GM21528 (cell line): Measurements from ENCODE around the gene WWOX.

ENCODE experiments used
- ATAC-seq: cut with Tn5 transposase; IDR thresholded peaks from one replicate; pipeline ENCODE4 v1.9.1; 2021; ENCODE audit warnings: mild to moderate bottlenecking, moderate library complexity; ENCODE audit not compliant: unreplicated experiment, low FRiP score

Gene WWOX

DNA sequence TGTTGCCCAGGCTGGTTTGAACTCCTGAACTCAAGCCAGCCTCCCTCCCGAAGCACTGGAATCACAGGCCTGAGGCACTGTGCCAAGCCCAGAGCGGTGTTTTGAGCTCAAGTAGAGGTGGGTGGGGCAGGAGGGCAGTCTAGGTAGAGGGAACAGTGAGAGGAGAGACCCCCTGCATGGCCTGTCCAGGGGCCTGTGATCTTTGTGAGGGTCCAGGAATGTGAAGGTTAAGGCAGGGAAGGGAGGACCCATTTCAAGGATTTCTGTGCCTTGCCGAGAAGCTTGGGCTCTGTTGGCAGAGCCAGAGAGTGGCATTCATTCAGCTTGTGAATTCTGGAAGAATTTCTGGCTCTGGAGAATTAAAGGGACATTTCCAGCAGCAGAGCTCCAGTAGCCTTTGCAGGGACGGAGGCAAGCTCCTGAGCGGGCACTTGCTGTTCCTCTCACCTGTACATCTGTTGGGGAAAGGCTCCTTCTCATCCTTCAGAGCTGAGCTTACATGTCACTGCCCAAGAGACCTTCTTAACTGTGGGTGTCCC is 2.7 kb downstream of the WWOX start:
- no peak for ATAC-seq

DNA sequence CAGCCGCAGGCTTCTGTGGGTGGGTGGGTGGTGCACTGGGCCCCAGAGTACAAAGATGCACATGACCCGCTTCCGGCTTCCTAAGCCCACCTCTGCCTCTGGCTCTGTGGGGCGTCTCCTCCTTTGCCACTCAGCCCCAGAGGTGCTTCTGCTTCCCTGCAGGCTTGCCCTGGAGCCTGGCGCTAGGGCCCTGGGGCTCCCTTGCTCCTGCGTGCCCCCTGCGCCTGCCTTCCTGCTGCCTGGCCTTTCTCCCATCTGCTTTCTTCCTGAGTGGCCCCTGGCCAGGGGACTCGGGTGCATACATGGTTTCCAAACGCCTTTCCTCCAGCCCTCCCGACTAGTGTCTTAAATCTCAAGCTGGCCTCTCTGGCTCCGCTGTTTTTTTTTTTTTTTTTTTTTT is 3.4 kb downstream of the WWOX start:
- no peak for ATAC-seq

- no peak for ATAC-seq
Observed at GRCh38 chr16:78105517-78105916, 6.1 kb downstream of the WWOX start.

GRCh38 chr16:78106686-78107085 is 7.2 kb downstream of the WWOX start:
- ATAC-seq = no peak

DNA sequence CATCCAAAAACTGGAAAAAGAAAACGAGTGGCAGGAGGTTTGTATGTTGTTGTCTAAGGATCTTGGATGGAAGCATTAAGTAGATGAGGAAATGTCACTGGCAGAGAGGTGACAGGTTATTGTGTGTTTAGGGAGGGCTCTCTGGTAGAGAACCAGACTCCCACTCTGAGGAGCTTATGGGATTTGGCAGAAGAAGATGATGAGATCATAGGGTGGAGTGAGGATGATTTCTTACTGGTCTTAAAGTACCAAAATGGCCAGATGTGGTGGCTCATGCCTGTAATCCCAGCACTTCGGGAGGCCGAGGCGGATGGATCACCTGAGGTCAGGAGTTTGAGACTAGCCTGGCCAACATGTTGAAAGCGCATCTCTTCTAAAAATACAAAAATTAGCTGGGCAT is 9.0 kb downstream of the WWOX start:
- ATAC-seq = no peak

DNA sequence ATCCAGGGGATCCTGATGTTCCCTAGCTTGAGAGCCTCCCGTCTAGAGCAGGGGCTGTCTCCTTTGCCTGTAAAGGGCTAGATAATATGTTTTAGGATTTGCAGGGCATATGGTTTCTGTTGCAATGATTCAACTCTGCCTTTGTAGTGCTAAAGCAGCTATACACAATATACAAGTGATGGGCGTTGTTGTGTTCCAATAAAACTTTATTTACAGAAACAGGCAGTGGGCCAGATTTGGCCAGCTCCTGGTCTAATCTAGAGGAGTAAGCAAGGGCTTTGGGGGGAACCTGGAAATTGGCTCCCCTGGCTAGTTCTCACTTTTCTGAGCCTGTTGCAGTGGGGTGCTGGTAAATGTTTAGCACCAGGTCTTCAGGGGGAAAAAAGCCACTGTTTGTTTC is 13.8 kb downstream of the WWOX start:
- ATAC-seq = no peak

- no peak for ATAC-seq
Observed at GRCh38 chr16:78115659-78116058, 16.2 kb downstream of the WWOX start.

DNA sequence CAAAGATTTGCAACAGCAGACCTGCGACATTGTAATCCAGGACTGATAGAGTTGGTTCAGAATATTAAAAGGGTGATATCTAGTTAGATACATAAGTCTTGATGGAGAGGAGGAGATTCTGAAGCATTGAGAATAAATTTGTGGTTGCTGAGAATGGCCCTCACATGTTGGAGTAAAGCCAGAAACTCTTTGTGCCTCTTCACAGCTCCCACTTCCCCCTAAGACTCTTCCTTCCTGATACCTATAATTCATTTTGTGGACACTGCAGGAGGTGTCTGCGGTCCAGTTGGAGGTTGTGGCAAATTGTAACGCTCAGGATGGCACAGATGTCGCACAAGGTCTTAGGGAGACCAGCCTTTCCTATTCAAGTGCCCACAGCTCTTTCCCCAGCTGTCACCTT is 17.5 kb downstream of the WWOX start:
- no peak for ATAC-seq

DNA sequence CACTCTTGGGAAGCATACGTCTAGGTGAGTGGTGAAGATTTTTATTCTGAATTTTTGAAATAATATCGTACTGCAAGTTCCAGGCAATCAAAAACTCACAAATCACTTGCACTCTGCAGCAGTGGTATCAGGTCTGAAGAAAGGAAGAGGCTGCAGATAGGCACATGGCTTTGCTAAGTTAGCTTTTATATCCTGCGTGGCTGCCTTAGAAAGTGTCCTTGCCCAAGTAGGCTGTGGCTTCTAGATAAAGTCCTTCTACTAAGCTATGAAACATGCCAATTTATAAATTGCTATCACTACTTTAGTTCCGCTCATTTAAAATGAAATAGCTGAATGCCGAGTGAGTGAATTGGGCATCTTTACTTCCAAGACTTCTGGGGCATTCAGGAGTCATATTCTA is 17.9 kb downstream of the WWOX start:
- ATAC-seq = no peak

GRCh38 chr16:78118469-78119025 is 19.1 kb downstream of the WWOX start:
- no peak for ATAC-seq

DNA sequence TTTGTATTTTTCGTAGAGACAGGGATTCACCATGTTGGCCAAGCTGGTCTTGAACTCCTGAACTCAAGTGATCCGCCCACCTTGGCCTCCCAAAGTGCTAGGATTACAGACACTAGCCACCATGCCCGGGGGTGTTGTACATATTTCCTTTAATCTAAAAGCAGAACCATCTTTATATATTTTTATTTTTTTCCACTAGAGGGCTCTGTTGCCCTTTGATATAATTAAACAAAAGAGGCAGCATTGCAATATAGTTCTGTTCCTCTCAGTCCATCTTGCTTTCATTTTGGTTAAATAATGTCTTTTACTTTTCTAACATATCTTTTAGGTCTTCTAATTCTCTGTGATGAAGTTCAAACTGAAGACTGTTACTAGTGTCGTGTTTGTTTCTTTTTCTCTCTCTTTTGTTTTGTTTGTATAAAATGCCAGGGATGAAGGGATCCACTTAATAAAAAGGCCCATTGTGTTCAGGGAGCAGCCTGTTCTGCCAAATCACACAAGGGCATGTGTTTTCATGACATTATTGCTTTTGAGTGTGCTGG is 23.4 kb downstream of the WWOX start:
- no peak for ATAC-seq

- no peak for ATAC-seq
Observed at GRCh38 chr16:78125112-78125844, 25.8 kb downstream of the WWOX start.

DNA sequence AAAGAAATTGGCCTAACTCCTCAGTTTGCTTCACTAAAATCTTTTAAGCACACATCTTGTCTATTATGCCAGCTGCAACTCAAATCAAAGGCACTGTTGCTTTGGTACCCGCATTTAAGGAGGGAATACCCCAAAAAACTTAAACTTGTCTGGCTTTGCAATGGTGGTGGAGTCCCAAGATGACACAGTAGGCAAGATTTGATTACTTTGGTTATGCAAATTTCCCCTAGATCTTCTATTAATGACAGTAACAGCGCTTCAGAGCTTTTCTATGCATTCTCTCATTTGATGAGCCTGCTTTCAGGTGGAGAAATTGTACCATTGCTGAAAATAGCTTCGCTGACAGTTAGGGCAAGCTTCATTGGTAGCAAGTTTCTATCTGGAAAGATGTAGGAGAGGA is 27.2 kb downstream of the WWOX start:
- no peak for ATAC-seq

- ATAC-seq = no peak
Observed at GRCh38 chr16:78127130-78127529, 27.7 kb downstream of the WWOX start.

DNA sequence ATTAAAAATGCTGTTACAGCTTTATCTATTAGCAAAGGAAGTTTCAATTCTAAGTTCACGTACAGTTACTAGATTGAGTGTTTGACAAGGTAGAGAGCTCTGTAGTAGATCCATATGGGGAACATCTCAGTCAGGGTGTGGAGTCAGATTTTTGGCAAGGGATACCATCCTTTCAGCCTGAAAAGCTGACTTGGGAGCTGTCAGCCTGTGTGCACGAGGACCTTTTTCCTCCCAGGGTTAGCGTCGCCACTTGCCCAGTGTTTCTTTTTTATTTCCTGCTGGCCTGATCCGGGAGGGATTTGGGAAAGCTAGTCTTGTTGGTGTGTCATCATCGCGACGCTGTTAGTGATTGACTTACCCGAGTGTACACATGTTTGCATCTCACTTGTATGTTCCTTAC is 29.5 kb downstream of the WWOX start:
- ATAC-seq = no peak

GRCh38 chr16:78129349-78129748 is 29.9 kb downstream of the WWOX start:
- no peak for ATAC-seq

DNA sequence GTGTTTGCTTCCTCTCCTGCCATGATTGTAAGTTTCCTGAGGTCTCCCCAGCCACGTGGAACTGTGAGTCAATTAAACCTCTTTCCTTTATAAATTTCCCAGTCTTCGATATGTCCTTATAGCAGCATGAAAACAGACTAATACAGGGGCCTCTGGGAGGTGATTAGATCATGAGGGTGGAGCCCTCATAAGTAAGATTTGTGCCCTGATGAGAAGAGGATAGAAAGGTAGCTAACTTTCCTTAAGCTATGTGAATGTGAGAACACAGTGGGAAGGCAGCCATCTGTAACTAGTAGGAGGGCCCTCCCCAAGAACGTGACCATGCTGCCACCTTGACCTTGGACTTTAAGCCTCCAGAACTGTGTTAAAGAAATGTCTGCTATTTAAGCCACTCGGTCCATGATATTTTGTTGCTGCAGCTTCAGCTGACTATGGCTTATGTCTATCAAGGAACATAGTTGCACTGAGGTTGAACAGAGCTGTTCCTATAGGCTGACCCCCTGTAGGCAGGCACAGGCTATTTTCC is 30.7 kb downstream of the WWOX start:
- ATAC-seq = no peak

- no peak for ATAC-seq
Observed at GRCh38 chr16:78130950-78131349, 31.5 kb downstream of the WWOX start.

- ATAC-seq = no peak
Observed at GRCh38 chr16:78133919-78134318, 34.5 kb downstream of the WWOX start.

GRCh38 chr16:78134944-78135619 is 35.6 kb downstream of the WWOX start:
- ATAC-seq = no peak

- ATAC-seq = no peak
Observed at GRCh38 chr16:78137179-78137578, 37.7 kb downstream of the WWOX start.
